ENCODE results near the gene ZNF575. TPM values are rescaled to one million over a fixed set of nuclear protein-coding genes. Genes with fewer than 3 reads are reported as not detected.
"Not testable (repeated sequence)": the region's sequence is repeated elsewhere in the genome, so short reads cannot be mapped to it uniquely, and the experiment has no call there.

The ZNF575 gene
- total RNA-seq, 1 experiment from 2014 or later: not detected

DNA sequence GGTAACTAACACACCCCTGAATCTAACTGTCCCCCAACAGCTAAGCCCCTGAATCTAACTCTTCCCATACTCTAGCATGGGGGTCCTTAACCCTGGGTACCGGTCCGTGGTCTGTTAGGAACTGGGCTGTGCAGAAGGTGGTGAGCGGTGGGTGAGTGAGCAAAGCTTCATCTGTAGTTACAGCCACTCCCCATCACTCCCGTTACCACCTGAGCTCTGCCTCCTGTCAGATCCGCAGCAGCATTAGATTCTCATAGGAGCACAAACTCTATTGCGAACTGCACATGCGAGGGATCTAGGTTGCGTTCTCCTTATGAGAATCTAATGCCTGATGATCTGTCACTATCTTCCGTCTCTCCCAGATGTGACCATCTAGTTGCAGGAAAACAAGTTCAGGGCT, 22.3 kb upstream of the ZNF575 start:
- DNase-seq (ENCODE audit: low spot score): no peak

DNA sequence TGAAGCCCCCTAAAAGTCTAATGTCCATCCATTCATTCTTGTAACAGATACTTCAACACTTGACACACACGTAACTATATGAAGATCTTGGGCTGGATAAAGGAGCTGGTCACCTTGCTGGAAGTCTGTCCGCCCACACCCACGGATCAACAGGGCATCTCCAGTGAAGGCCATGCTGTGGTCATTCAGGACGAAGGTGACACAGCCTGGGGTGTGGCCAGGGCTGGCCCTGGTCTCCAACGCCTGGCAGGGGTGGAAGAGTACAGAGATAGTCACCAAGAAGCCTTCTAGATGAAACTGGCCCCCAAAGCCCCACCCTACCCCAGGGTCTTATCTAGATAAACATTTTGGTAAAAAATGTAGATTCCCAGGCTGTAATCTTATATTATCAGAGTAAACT, 21.7 kb upstream of the ZNF575 start:
- DNase-seq (ENCODE audit: low spot score): no peak

DNA sequence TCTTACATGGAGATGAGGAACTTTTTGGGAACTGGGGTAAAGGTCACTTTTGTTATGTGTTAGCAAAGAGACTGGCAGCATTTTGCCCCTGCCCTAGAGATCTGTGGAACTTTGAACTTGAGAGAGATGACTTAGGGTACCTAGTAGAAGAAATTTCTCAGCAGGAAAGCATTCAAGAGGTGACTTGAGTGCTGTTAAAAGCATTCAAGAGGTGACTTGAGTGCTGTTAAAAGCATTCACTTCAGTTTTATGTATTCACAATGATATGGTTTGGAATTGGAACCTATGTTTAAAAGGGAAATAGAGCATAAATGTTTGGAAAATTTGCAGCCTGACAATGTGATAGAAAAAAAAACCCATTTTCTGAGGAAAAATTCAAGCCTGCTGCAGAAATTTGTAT, 20.6 kb upstream of the ZNF575 start:
- not testable (repeated sequence) for DNase-seq (ENCODE audit: low spot score)

DNA sequence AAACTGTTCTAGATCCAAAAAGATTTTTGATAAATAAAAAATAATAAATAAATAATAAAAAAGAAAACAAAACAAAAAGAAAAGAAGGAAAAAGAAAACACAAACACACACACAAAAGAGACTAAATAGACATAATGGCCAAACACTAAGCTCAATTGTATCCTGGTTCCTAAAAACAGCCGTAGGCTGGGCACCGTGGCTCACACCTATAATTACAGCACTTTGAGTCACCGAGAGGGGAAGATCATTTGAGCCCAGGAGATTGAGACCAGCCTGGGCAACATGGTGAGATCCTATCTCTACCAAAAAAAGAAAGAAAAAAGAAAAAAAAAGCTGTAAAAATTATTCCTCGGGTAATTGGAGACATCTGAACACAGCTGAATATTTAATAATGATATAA, 14.9 kb upstream of the ZNF575 start:
- no peak for DNase-seq (ENCODE audit: low spot score)

DNA sequence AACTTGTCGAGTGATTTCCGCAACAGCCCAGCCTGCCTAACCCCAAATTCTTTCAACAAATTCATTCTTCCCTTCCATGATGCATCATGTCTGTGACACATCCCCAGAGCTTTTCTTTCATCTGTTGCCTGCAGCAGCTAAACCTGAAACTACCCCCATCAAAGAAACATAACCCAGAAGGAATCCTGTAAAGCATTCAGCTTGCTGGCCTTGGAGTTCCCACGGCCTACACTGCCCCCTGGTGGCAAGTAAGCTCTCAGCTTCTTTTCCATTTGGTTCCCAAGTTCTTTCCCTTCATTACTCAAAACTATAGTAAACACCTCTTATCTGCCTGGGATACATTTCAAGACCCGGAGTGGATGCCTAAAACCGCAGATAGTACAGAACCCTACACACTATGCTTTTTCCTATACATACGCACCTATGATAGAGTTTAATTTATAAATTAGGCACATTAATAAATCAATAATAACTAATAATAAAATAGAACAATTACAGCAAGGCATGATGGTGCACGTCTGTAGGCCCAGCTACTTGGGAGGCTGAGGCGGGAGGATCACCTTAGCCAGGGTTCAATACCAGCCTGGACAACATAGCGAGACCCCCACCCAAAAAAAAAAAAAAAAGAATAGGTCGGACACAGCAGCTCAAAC, 13.4 kb upstream of the ZNF575 start:
- peak; percentile 86 for DNase-seq (ENCODE audit: low spot score)

DNA sequence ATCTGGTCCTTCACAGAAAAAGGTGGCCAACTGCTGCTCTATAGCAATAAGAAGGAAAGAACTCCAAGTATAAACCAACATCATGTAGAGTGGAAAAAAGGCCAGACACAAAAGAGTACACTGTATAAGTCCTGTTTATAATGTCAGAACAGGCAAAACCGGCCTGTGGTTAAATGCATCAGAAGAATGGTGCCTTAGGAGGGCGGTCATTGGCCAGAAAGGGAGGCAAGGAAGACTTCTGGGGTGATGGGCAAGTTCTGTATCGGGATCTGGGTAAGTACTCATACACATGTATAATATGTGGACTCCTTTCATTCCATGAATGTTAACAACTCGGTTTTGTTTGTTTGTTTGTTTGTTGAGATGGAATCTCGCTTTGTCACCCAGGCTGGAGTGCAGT, 10.1 kb upstream of the ZNF575 start:
- no peak for DNase-seq (ENCODE audit: low spot score)

DNA sequence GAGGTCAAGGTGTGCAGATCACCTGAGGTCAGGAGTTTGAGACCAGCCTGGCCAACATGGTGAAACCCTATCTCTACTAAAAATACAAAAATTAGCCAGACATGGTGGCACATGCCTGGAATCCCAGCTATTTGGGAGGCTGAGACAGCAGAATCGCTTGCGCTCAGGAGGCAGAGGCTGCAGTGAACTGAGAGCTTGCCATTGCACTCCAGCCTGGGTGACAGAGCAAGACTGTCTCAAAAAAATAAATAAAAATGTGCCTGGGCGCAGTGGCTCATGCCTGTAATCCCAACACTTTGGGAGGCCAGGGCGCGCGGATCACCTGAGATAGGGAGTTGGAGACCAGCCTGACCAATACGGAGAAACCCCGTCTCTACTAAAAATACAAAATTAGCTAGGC, 9.3 kb upstream of the ZNF575 start:
- not testable (repeated sequence) for DNase-seq (ENCODE audit: low spot score)

DNA sequence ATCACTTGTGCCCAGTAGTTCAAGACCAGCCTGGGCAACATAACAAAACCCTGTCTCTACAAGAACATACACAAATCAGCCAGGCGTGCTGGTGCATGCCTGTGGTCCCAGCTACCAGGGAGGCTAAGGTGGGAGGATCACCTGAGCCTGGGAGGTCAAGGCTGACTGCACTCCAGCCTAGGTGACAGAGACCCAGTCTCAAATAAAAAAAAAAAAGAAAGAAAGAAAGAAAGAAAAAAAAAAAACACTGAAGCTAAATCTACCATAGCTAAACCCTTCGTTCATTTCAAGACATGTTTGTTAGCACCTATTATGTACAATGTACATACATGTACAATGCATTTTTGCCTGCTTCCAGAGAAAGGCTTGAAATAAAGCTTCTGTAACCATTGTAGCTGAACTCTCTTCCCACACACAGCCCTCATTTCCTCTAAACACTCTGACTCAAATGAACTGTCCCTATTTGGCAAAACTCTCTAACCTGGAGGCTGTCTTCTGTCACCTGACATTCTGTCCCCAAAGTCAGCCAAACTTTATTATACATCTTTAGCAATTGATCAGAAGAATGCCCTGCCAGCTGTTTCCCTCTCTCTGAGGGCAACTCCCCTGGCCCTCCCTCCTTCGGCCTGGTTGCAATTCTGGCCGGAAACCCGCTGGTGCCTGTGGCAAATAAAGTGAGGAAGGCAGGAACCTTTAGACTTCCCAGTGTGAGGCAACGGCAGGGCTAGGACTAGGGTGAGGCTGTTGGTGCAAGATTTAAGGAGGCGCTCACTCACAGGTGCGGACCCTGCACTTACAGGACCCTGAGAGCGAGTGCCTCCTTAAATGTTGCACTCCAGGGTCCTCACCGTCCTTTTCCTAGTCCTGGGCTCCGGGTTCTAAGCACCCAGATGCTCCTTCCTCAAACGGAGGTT, 7.8 kb upstream of the ZNF575 start:
- peak; percentile 49 for DNase-seq (ENCODE audit: low spot score)

DNA sequence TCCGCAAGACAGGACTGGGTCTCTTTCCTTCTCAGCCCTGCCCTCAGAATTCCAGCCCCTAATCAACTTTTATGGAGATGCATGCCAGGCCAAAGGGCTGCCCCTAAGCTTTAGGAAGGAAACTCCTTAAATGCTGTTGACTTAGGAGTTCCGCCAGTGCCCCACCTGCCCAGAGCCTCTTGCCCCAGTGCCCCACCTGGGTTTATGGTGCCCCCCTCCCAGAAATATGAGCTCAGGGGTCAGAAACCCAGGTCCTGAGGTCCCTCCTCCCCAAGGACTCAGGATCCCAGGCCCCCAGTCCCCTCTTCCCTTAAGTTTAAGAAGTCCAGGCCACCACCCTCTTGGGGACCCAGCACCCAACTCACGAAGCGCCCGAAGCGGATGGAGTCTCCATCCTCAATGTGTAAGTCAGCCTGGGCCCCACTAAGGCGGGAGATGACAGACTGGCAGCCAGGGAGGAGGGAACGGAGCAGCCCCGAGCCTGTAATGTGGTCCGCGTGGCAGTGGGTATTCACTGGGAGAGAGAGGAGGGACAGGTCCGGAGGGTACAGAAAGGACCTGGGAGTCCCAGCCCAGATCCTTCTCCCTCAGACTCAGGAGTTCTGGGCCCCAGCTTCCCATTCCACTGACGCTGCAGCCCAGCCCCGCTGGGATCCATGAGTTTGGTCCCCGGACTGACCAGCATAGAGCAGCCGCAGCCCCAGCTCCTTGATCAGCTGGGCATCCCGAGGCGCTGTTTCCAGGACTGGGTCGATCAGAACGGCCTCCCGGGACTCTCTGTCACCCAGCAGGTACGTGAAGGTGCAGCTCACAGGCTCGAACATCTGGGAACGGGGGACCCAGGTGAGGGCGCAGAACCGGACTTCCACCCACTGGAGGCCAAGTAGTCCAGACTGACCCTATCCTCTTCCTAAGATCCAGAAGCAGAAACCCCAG, 6.9 kb upstream of the ZNF575 start:
- DNase-seq (ENCODE audit: low spot score): no peak

DNA sequence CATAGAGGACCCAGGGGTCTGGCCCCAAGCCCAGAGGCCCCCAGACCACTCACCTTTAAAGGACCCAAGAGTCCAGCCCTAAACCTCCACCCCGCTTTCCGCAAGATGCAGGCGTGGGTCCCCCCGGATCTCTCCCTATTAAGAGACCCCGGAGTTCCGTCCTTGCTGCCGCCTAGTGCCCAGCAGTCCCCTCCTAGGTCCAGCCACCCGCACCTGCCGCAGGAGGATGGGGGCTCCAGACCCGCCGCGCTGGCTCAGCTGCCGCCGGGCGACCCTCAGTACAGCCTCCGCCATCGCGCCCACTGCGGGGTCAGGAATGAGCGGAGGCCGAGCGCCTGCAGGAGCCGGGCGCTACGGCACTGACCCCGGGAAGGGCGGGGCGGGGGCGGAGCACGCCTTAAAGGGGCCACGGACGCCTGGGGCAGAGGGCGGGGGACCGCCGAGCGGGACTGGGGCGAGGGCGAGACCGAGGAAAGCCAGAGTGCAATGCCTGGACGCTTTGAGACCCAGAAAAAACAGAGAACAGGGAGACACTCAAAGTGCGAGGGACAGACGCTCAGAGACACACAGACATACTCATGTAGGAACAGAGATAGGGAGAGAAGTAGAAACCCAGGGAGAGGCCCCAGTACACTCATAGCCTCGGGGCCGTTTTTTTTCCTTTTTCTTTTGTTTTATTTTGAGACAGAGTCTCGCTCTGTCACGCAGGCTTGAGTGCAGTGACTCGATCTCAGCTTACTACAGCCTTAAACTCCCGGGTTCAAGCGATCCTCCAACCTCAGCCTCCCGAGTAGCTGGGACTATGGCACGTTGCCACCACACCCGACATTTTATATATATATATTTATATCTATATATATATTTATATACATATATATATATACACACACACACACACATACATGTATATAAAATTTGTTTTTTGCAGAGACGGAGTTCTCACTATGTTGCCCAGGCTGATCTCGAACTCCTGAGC, 5.8 kb upstream of the ZNF575 start, which contains the start of gene ETHE1:
ETHE1 (minus strand) TSS at position 318 of the 976 bp plus-strand sequence; CDS start at position 294, 24 bp downstream.
- DNase-seq (ENCODE audit: low spot score): no peak

DNA sequence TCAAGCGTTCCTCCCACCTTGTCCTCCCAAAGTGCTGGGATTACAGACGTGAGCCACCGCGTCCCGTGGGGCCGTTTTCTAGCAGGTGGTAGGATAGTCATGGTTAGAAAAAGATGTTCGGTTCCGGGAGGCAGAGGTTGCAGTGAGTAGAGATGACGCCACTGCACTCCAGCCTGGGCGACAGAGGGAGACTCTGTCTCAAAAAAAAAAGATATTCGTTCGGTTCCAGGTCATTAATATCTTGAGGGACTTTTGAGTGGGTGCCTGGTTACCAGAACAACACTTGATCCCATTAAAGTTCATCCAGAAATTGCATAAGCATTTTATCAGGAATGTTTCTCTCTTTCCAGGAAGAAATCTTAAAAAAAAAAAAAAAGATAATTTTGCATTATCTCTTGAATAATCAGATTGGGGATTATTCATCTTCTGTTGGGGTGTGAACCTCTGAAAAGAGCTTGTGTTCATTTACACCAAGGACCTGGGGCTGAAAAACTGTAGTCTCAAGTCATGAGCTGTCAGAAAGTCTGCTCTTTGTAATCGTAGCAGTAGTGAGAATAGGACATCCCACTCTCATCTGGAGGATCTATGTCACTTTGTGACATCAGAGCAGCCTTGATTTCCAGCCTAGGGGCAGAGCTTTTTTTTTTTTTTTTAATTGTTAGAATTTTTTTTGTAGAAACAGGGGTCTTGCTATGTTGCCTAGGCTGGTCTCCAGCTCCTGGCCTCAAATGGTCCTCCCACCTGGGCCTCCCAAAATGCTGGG, 4.9 kb upstream of the ZNF575 start:
- no peak for DNase-seq (ENCODE audit: low spot score)

DNA sequence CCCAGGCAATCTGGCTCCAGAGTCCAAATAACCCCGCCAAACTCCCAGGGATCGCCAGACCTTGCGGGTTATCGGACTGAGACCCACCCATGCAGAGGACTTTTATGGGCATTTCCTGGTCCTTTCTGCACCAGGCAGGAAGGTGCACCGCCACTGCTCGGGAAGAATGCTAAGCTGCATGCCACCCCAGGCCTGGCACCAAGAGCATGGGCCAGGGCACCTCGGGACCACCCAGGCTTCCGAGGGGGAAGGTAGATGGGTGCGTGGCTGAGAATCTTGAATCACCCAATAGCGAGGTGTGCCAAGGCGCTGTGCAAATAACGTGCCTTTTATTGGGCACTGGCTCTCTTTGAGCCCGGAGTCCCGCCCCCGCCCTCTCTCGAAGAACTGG, 422 bp upstream of the ZNF575 start:
- DNase-seq (ENCODE audit: low spot score): peak; percentile 36

DNA sequence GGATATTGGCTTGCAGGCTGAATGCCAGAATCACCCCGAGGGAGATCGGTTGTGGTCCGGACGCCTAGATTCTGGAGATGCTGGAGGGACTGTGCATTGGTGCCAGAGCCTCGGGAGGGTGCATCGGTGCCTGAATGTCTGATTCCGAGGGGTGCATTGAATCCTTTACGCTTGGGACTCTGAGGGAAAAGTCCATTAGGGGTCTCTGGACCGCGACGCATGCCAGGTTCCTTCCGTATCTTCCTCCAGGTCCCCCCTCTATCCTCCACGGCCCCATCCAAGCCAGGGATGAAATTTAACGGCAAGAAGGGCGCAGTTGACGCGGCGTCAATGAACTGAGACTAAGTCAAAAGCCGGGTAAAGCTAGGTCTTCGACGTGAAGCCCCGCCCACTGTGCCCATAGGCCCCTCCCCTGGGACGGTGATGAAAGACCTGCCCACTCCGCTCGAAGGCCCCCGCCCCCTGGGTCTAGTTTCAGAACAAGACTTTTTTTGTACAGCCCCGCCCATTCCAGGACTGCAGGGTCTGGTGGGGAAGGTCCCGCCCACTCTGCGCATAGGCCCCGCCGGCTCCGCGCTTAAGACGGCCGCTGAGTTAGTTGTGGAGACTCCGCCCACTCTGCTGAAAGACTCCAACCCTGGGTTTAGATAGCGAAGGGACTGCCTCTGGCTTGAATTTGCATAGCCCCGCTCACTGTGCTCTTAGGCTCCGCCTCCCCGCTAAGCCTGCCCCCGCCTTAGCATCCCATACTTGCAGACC, 737 bp downstream of the ZNF575 start:
- DNase-seq (ENCODE audit: low spot score): peak; percentile 93

DNA sequence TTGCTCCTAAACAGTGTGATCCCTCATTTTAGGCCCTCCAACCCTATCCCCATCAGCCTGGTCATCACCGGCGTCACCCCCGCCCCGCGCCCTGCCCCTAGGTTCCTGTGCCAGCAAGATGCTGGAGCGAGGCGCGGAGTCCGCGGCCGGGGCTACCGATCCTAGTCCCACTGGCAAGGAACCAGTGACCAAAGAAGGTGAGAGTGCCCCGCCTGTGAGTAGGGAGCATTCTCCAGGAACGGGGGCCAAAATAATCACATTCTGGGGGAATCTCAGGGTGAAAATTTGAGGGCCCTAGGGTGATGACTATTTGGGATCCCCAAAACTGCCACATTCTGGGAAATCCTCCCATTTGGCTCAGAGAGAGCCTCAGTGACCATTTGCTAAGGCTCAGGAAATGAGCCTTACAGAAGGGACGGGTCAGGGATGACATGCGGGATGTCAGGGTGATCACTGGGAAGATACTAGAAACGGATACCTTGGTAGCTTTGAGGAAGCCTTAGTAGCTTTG, 1.4 kb downstream of the ZNF575 start:
- DNase-seq (ENCODE audit: low spot score): no peak

DNA sequence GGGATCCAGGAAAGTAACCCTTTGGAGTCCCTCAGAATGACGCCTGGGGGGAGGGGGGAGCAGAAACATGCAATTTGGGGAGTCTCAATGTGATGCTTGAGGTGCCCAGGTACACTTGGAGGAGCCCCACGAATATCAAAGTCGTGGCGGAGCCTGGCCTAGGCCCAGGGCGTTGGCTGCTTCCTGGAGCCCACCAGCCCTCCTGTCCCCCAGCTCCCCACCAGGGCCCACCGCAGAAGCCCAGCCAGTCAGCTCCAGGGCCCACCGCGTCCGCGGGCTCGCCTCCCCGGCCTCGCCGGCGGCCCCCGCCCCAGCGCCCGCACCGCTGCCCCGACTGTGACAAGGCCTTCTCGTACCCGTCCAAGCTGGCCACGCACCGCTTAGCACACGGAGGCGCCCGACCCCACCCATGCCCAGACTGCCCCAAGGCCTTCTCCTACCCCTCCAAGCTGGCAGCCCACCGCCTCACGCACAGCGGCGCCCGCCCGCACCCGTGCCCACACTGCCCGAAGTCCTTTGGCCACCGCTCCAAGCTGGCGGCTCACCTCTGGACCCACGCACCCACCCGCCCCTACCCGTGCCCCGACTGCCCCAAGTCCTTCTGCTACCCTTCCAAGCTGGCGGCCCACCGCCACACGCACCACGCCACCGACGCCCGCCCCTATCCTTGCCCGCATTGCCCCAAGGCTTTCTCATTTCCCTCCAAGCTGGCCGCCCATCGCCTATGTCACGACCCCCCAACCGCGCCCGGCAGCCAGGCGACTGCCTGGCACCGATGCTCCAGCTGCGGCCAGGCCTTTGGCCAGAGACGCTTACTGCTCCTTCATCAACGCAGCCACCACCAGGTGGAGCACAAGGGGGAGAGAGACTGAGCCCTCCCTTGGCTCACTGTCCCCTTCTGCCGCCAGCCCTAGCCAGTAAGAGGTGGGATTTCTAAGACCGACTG, 2.1 kb downstream of the ZNF575 start:
- peak; percentile 33 for DNase-seq (ENCODE audit: low spot score)

DNA sequence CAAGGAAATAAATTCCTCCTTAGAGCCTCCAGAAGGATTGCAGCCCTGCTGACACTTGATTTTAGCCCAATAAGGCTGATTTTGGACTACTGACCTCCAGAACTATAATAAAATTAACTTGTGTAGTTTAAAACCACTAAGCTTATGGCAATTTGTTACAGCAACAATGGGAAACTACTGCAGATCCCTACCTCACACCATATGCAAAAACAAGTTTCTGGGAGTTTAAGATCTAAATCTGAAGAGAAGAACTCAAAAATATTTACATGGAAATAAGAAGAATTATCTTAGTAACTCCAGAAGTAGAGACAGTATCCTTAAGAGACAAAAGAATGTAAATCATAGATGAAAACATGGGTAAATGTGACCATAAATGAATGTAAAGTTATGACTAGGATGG, 5.9 kb downstream of the ZNF575 start:
- DNase-seq (ENCODE audit: low spot score): no peak

DNA sequence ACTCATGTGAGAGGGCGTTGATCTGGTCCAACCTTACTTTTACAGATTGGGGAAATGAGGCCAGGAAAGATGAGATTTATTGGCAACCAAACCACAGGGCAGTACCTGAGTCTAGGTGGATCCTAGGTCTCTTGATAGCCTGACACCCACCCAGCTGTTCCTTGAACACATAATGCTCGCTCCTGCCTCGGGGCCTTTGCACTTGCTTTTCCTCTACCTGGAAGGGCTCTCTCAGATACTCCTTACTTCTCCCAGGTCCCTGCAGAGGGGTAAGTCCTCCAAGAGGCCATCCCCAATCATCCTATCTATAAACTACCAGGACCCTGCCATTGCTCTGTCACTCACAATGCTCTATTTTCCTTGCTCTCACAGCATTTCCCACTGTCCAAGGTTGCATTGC, 7.4 kb downstream of the ZNF575 start:
- no peak for DNase-seq (ENCODE audit: low spot score)
